Endothelial cell of umbilical vein (primary cell): ENCODE results near the gene IGF2R.

Experiments
- CTCF ChIP-seq, 2 donors: IDR thresholded peaks; 1 replicate in 1 of 2; 2 replicates in 1 of 2; pipeline ENCODE4 v1.5.1; 2011; ENCODE audit warnings: low read length in 2 of 2, mild to moderate bottlenecking in 2 of 2, moderate library complexity in 2 of 2, control low read depth in 1 of 2, inconsistent platforms in 1 of 2, low read depth in 1 of 2; ENCODE audit not compliant: insufficient read depth in 1 of 2; ENCODE audit errors: extremely low read depth in 1 of 2
- POLR2A ChIP-seq: IDR thresholded peaks from 2 replicates; pipeline ENCODE4 v1.6.1; 2012; ENCODE audit warnings: low read depth, mild to moderate bottlenecking, control low read depth, low read length

GRCh38 chr6:160029525-160029924, 60.6 kb downstream of the IGF2R start:
- TF ChIP-seq CTCF (IDR thresholded peaks at IDR 0.05; ENCODE audit: extremely low read depth in 1 of 2, insufficient read depth in 1 of 2, low read depth in 1 of 2, low read length in 2 of 2) (no peak), POLR2A (no peak)
